Measurements from ENCODE around the gene KIFC1.

The KIFC1 gene

GRCh38 chr6:33414592-33415271 is 23.1 kb downstream of the KIFC1 start:
- Histone ChIP-seq H3K36me3 (peaks cover 42% of the 10 kb centered on the region), H3K4me1 (ENCODE audit: control insufficient read depth in 1 of 2, insufficient read depth in 1 of 2, low read depth in 1 of 2, low read length in 1 of 2) (peaks cover 33 to 42% of the 10 kb centered on the region in 2 experiments), H3K27me3 (no peaks in the 10 kb centered on the region), H3K9me3 (no peaks in the 10 kb centered on the region), H3K27ac (peak overlapping the region; percentile 98), H3K4me3 (ENCODE audit: low read depth in 1 of 2, low read length in 1 of 2) (no peak overlapping the region)
- TF ChIP-seq CTCF (IDR thresholded peaks at IDR 0.05), result no peak

DNA sequence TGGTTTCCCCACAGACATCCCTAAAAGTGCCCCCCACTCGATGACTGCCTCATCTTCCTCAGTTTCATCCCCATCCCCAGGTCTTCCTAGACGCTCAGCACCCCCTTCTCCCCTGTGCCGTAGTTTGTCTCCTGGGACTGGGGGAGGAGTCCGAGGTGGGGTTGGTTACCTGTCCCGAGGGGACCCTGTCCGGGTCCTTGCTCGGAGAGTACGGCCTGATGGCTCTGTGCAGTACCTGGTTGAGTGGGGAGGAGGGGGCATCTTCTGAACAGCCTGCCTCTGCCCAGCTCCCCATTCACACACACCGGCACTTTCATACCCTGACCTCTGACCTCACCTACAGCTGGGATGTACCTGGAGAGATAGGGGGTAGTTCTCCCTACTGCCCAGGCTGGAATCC is 24.2 kb downstream of the KIFC1 start:
- TF ChIP-seq CTCF (IDR thresholded peaks at IDR 0.05), result no peak
- H3K27ac ChIP-seq, result peak overlapping the region; percentile 85
- H3K4me1 ChIP-seq (ENCODE audit: control insufficient read depth in 1 of 2, insufficient read depth in 1 of 2, low read depth in 1 of 2, low read length in 1 of 2), result peaks cover 30 to 40% of the 10 kb centered on the region in 2 experiments
- no peak overlapping the region for H3K4me3 ChIP-seq (ENCODE audit: low read depth in 1 of 2, low read length in 1 of 2)
- peaks cover 11% of the 10 kb centered on the region for H3K27me3 ChIP-seq
- no peaks in the 10 kb centered on the region for H3K9me3 ChIP-seq
- H3K36me3 ChIP-seq, result peaks cover 42% of the 10 kb centered on the region

- peaks cover 24 to 36% of the 10 kb centered on the region in 2 experiments for H3K4me1 ChIP-seq (ENCODE audit: control insufficient read depth in 1 of 2, insufficient read depth in 1 of 2, low read depth in 1 of 2, low read length in 1 of 2)
- H3K36me3 ChIP-seq, result peaks cover 42% of the 10 kb centered on the region
- H3K4me3 ChIP-seq (ENCODE audit: low read depth in 1 of 2, low read length in 1 of 2), result peak overlapping the region in 1 of 2 experiments; percentile 60
- H3K27me3 ChIP-seq, result peaks cover 18% of the 10 kb centered on the region
- H3K9me3 ChIP-seq, result no peaks in the 10 kb centered on the region
- peak overlapping the region; percentile 85 for H3K27ac ChIP-seq
- no peak for TF ChIP-seq CTCF (IDR thresholded peaks at IDR 0.05)
Measured at GRCh38 chr6:33416386-33417127, 24.9 kb downstream of the KIFC1 start.

DNA sequence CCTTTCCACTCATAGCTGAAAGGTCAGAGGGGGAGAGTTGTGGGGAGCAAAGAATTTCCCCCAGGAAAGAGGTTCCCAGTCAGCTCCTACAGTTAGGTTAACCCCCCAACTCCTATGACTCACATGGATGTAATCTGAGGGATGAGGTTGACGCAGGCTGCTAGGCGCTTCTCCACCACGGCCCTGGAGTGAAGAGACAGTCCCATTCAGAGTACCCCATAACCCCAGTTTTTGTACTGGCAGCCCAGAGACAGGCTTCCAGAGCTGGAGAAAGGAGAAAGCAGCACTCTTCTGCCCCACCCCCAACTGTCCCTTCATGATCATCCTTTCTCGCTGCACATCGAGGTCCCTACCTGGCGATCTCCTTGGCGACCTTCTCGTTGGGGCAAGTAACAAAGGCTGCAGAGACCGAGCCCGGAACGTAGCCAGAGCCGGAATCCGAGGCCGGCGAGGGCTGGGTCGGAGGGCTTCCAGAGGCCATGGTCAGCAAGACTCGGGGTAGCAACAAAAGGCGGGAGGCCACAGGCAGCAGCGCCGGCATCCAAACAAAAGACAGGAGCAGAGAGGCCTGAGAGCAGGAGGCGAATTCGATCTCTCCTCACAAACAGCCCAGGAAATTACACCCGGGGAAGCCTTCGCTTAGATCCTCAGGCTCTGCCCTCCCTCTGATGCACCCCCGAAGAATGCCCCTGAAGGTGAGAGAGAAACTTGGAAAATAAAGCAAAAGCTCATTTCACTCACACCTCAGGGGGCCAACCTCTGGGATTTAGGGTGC is 25.7 kb downstream of the KIFC1 start:
- Histone ChIP-seq H3K9me3 (no peaks in the 10 kb centered on the region), H3K4me1 (ENCODE audit: control insufficient read depth in 1 of 2, insufficient read depth in 1 of 2, low read depth in 1 of 2, low read length in 1 of 2) (peaks cover 20 to 29% of the 10 kb centered on the region in 2 experiments), H3K36me3 (peaks cover 39% of the 10 kb centered on the region), H3K27ac (peak overlapping the region; percentile 85), H3K27me3 (peaks cover 26% of the 10 kb centered on the region), H3K4me3 (ENCODE audit: low read depth in 1 of 2, low read length in 1 of 2) (peak overlapping the region; percentile 60 to 83)
- TF ChIP-seq CTCF (IDR thresholded peaks at IDR 0.05), result no peak

GRCh38 chr6:33417903-33418689 is 26.5 kb downstream of the KIFC1 start, which contains the start of gene CUTA:
TSS of gene CUTA (minus strand) at chr6:33418107. CDS start at chr6:33418000, 107 bp downstream.
- peaks cover 30% of the 10 kb centered on the region for H3K27me3 ChIP-seq
- peaks cover 31% of the 10 kb centered on the region for H3K36me3 ChIP-seq
- peak within 1 kb of the TSS; percentile 60 to 83 for H3K4me3 ChIP-seq (ENCODE audit: low read depth in 1 of 2, low read length in 1 of 2)
- H3K4me1 ChIP-seq (ENCODE audit: control insufficient read depth in 1 of 2, insufficient read depth in 1 of 2, low read depth in 1 of 2, low read length in 1 of 2), result peaks cover 20 to 23% of the 10 kb centered on the region in 2 experiments
- H3K9me3 ChIP-seq, result no peaks in the 10 kb centered on the region
- TF ChIP-seq CTCF (IDR thresholded peaks at IDR 0.05), result peak; percentile 47
- H3K27ac ChIP-seq, result peak within 1 kb of the TSS; percentile 85
